Osteoblast (primary cell): ENCODE results near the gene TMTC2. TPM values are rescaled to one million over a fixed set of nuclear protein-coding genes. Genes with fewer than 3 reads are reported as not detected.

ENCODE experiments used
- DNase-seq: peaks from one replicate; pipeline ENCODE4 v3.0.0; 2011; ENCODE audit warnings: low spot score, mixed read lengths; ENCODE audit not compliant: insufficient read length; ENCODE audit errors: missing footprints
- H2AFZ ChIP-seq: 2 replicates; pipeline ENCODE4 v1.6.0; 2011; ENCODE audit warnings: mild to moderate bottlenecking, low read length
- H3K27ac ChIP-seq: 2 replicates; pipeline ENCODE4 v1.5.1; 2011; ENCODE audit warnings: mild to moderate bottlenecking, low read depth, low read length, moderate library complexity
- H3K27me3 ChIP-seq: 2 replicates; pipeline ENCODE4 v1.6.0; 2012; ENCODE audit warnings: mild to moderate bottlenecking, control low read depth, inconsistent platforms, low read length, moderate library complexity; ENCODE audit not compliant: insufficient read depth
- H3K36me3 ChIP-seq: 2 replicates; pipeline ENCODE4 v1.5.1; 2011; ENCODE audit warnings: mild to moderate bottlenecking, low read length, control low read depth, moderate library complexity; ENCODE audit not compliant: insufficient read depth
- H3K4me1 ChIP-seq: 2 replicates; pipeline ENCODE4 v1.5.1; 2011; ENCODE audit warnings: mild to moderate bottlenecking, low read length, control low read depth, moderate library complexity; ENCODE audit not compliant: insufficient read depth
- H3K4me2 ChIP-seq: 2 replicates; pipeline ENCODE4 v1.6.0; 2011; ENCODE audit warnings: mild to moderate bottlenecking, low read length; ENCODE audit not compliant: insufficient read depth
- H3K4me3 ChIP-seq: fragments of 200-600 bp; sonication (generic); 3 replicates; pipeline ENCODE4 v1.5.1; 2012; ENCODE audit warnings: mild to moderate bottlenecking, low read length, inconsistent platforms; ENCODE audit not compliant: insufficient read depth
- H3K79me2 ChIP-seq: 2 replicates; pipeline ENCODE4 v1.6.0; 2012; ENCODE audit warnings: mild to moderate bottlenecking, low read length, control low read depth, inconsistent platforms; ENCODE audit not compliant: insufficient read depth
- H3K9me3 ChIP-seq: 2 replicates; pipeline ENCODE4 v1.5.1; 2011; ENCODE audit warnings: low read depth, low read length, control low read depth
- H4K20me1 ChIP-seq: 2 replicates; pipeline ENCODE4 v1.6.0; 2012; ENCODE audit warnings: mild to moderate bottlenecking, low read length, control low read depth; ENCODE audit not compliant: insufficient read depth
- total RNA-seq: library from RNA; depleted of rRNA; stranded (reverse); fragments of >200 nt; gene quantifications from 2 replicates; pipeline ENCODE4 v1.2.3, GENCODE V29; 2012
- TF ChIP-seq, protein P1 (sequence below): IDR thresholded peaks from 2 replicates; pipeline ENCODE4 v1.5.1; 2011; ENCODE audit warnings: mild to moderate bottlenecking, low read depth, low read length, moderate library complexity; ENCODE audit errors: extremely low read depth

The TMTC2 gene
- total RNA-seq, 1 donor, result 2.5 TPM

DNA sequence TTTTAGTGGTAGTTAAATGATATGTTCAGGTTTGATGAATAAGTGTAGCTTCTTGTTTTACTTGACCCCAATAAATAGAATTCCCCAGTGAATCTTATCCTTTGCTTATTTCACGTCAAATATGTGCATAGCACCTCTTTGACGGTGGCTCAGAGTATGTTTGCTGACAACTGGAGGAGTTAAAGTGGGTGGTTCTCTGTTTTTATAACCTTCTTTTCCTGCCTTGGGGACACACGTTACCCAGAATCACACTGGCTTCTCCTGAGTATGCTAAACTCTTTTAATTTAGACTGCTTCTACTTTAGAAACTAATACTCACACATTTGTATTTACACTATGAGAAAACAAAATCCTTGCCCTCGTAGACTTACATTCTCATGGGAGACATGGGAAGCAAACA lies 62.3 kb downstream of the TMTC2 start:
- TF ChIP-seq, protein P1, sequence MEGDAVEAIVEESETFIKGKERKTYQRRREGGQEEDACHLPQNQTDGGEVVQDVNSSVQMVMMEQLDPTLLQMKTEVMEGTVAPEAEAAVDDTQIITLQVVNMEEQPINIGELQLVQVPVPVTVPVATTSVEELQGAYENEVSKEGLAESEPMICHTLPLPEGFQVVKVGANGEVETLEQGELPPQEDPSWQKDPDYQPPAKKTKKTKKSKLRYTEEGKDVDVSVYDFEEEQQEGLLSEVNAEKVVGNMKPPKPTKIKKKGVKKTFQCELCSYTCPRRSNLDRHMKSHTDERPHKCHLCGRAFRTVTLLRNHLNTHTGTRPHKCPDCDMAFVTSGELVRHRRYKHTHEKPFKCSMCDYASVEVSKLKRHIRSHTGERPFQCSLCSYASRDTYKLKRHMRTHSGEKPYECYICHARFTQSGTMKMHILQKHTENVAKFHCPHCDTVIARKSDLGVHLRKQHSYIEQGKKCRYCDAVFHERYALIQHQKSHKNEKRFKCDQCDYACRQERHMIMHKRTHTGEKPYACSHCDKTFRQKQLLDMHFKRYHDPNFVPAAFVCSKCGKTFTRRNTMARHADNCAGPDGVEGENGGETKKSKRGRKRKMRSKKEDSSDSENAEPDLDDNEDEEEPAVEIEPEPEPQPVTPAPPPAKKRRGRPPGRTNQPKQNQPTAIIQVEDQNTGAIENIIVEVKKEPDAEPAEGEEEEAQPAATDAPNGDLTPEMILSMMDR, result no peak
- Histone ChIP-seq H4K20me1 (no peaks in the 10 kb centered on the region), H3K4me3 (no peak overlapping the region)

DNA sequence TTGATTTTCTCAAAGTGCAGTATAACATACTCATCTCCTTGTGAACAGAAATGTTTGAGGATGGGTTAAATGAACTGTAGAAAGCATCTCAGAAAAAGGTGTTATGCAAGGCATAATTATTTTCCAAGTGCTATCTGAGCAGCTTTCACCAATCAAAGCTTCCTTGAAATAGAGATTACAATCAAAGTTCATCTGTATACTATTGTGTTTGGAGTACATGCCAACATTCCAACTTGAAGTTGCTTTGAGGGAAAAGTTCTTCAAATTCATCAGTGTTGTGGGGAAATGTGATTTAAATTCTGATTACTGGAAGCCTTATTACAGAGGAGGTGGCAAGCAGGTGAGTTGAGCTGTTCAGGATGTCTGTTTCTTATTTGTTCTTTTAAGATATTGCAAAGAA lies 68.2 kb downstream of the TMTC2 start:
- no peak for DNase-seq
- TF ChIP-seq, protein P1, result no peak
- H3K36me3 ChIP-seq, result no peaks in the 10 kb centered on the region
- H2AFZ ChIP-seq, result no peak overlapping the region
- no peaks in the 10 kb centered on the region for H4K20me1 ChIP-seq
- no peaks in the 10 kb centered on the region for H3K27me3 ChIP-seq
- no peaks in the 10 kb centered on the region for H3K79me2 ChIP-seq
- no peaks in the 10 kb centered on the region for H3K4me1 ChIP-seq
- no peak overlapping the region for H3K4me2 ChIP-seq
- H3K9me3 ChIP-seq, result no peaks in the 10 kb centered on the region
- no peak overlapping the region for H3K4me3 ChIP-seq
- no peak overlapping the region for H3K27ac ChIP-seq

More for the DNA sequence above, 62.3 kb downstream of the TMTC2 start:
- H3K9me3 ChIP-seq, result no peaks in the 10 kb centered on the region
- no peaks in the 10 kb centered on the region for H3K79me2 ChIP-seq
- H3K4me1 ChIP-seq, result no peaks in the 10 kb centered on the region
- DNase-seq, result no peak
- no peaks in the 10 kb centered on the region for H3K36me3 ChIP-seq
- no peak overlapping the region for H3K4me2 ChIP-seq
- H2AFZ ChIP-seq, result no peak overlapping the region
- H3K27me3 ChIP-seq, result no peaks in the 10 kb centered on the region
- H3K27ac ChIP-seq, result no peak overlapping the region

DNA sequence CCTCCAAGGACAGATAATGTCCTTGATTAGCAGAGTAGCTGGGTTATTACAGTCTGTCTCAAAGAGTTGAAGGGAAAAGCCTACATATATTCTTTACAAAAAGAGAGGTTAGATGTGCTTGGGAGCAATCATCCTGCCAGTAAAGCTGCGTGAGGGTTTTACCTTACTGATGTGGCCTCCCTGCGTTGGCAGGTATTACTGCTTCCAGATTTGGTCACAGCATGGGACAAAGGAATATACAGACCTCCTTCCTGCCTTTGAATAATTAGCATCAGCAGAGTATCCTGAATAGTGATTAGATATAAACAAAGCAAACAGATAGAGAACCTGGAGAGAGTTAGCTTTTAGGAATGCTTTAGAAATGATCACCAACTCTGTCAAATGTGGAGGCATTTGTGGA lies 69.6 kb downstream of the TMTC2 start:
- Histone ChIP-seq H3K4me3 (no peak overlapping the region), H3K9me3 (no peaks in the 10 kb centered on the region), H2AFZ (no peak overlapping the region), H4K20me1 (no peaks in the 10 kb centered on the region), H3K4me2 (no peak overlapping the region), H3K27me3 (no peaks in the 10 kb centered on the region), H3K27ac (no peak overlapping the region), H3K36me3 (no peaks in the 10 kb centered on the region), H3K79me2 (no peaks in the 10 kb centered on the region), H3K4me1 (no peaks in the 10 kb centered on the region)
- TF ChIP-seq, protein P1, result no peak
- DNase-seq, result no peak

DNA sequence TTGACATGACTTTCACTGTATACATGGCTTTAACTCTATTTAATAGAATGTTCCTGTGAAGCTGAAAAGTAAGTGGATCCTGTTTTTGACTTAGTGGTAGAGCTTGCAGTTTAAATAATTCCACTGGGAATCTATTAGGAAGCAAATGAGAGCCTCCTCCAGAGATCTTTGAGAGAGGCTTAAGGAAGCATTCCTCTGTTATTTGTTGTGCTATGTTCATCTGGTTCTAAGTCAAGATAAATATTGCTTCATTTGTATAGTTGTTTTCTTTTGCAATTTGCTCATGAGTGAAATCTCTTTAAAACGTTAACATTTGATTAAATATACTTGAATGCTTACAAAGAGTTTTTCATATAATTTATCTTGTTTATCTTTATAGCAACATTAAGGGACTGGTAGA lies 70.4 kb downstream of the TMTC2 start:
- H3K4me2 ChIP-seq, result no peak overlapping the region
- DNase-seq, result no peak

More for the DNA sequence above, 70.4 kb downstream of the TMTC2 start:
- Histone ChIP-seq H3K27me3 (no peaks in the 10 kb centered on the region), H3K79me2 (no peaks in the 10 kb centered on the region), H3K4me1 (no peaks in the 10 kb centered on the region), H3K36me3 (no peaks in the 10 kb centered on the region), H4K20me1 (no peaks in the 10 kb centered on the region), H3K27ac (no peak overlapping the region), H3K4me3 (no peak overlapping the region), H2AFZ (no peak overlapping the region), H3K9me3 (no peaks in the 10 kb centered on the region)
- TF ChIP-seq, protein P1, result no peak
